ENCODE measurements around the gene FGR. TPM values are rescaled to one million over a fixed set of nuclear protein-coding genes. Genes with fewer than 3 reads are reported as not detected.

The FGR gene
- total and polyA plus RNA-seq, 2 donors (not counting 1 experiment from before 2014, with no cell fraction given), result 57.0 to 295 TPM

DNA sequence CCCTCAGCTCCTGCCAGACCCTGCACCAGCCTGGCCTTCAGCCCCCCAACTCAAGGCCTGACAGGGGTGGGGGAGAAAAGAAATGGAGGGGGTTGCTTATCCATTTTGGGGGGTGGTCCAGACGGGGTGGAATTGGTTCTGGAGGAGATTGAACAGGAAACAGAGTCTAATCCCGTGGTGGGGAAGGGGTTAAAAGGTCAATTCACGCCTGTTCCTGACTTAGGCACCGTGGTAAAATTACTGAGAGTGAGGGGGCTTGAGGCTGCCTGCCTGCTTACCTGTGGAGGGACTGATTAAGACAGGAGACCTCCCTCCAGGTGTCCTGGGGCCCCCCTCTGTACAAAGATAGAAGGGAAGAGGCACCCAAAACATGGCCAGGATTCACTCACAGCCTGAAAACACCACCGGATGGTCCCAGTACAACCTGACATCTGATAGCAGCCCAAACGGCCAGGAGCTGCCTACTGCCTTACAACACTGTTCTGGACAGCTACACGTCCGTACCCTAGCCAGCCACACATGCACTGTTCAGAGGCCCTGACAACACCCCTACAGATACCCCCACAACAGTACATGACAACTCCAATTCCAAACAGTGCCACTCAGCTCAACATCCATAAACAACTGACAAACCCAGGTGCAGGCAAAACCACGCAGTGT is 62.8 kb downstream of the FGR start:
- intact Hi-C loops (cut with micrococcal nuclease), result no loop called here
- no peak for TF ChIP-seq EZH2 (IDR thresholded peaks at IDR 0.05; ENCODE audit: borderline replicate concordance, insufficient read depth, low read depth, low read length, poor library complexity, severe bottlenecking)
- TF ChIP-seq CTCF (IDR thresholded peaks at IDR 0.05), result no peak
- Mint-ChIP-seq H3K4me3 (no peak overlapping the region), H3K27ac (peak overlapping the region; percentile 23), H3K27me3 (no peaks in the 10 kb centered on the region), H3K4me1 (peaks cover 52% of the 10 kb centered on the region), H3K9me3 (ENCODE audit: insufficient read depth) (no peaks in the 10 kb centered on the region)
- Histone ChIP-seq H3K27ac (ENCODE audit: low read length in 2 of 2) (no peak overlapping the region), H3K36me3 (replicated peaks in 1 of 2; ENCODE audit: control extremely low read depth in 1 of 2, control insufficient read depth in 1 of 2, extremely low read depth in 1 of 2, insufficient read depth in 2 of 2, low read length in 1 of 2) (no peaks in the 10 kb centered on the region), H2AFZ (ENCODE audit: insufficient read depth, low read depth, low read length, poor library complexity, severe bottlenecking) (no peak overlapping the region), H3K79me2 (ENCODE audit: control insufficient read depth, insufficient read depth, low read length) (peaks cover 39% of the 10 kb centered on the region), H3K4me1 (ENCODE audit: control insufficient read depth in 2 of 2, insufficient read depth in 2 of 2, low read length in 2 of 2) (peaks cover 21 to 48% of the 10 kb centered on the region in 2 donors), H3K9me3 (ENCODE audit: control extremely low read depth in 1 of 3, control insufficient read depth in 2 of 3, insufficient read depth in 1 of 3, low read length in 2 of 3) (no peaks in the 10 kb centered on the region), H3K4me3 (ENCODE audit: control extremely low read depth in 1 of 5, extremely low read depth in 1 of 5, insufficient read depth in 1 of 5, low read depth in 2 of 5, low read length in 4 of 5) (no peak overlapping the region), H4K20me1 (ENCODE audit: control insufficient read depth, insufficient read depth, low read length, poor library complexity, severe bottlenecking) (peaks cover 35% of the 10 kb centered on the region), H3K4me2 (replicated peaks; ENCODE audit: low read depth, low read length, poor library complexity, severe bottlenecking) (no peak overlapping the region), H3K27me3 (replicated peaks in 1 of 4; ENCODE audit: control extremely low read depth in 1 of 4, control insufficient read depth in 3 of 4, insufficient read depth in 4 of 4, low read length in 3 of 4) (peaks cover 0 to 4% (median 2%) of the 10 kb centered on the region in 4 experiments), H3K9ac (ENCODE audit: low read length) (no peak overlapping the region)
- no peak for ATAC-seq (ENCODE audit: low read depth)
- DNase-seq, result no peak
- CTCF ChIA-PET, result interaction anchor here (0.6 to 2.8 kb wide), 4 partner anchors 16 to 124 kb away, joined by 3 to 9 read pairs (median 4); partner anchors contain the start of gene AHDC1
- 56% methylated on average over 9 of the region's 9 CpGs for WGBS (ENCODE audit: insufficient coverage)
- POLR2A ChIA-PET, result interaction anchor here (0.7 kb wide), 2 partner anchors 15 to 43 kb away, joined by 3 read pairs; no protein-coding TSS in a partner anchor

DNA sequence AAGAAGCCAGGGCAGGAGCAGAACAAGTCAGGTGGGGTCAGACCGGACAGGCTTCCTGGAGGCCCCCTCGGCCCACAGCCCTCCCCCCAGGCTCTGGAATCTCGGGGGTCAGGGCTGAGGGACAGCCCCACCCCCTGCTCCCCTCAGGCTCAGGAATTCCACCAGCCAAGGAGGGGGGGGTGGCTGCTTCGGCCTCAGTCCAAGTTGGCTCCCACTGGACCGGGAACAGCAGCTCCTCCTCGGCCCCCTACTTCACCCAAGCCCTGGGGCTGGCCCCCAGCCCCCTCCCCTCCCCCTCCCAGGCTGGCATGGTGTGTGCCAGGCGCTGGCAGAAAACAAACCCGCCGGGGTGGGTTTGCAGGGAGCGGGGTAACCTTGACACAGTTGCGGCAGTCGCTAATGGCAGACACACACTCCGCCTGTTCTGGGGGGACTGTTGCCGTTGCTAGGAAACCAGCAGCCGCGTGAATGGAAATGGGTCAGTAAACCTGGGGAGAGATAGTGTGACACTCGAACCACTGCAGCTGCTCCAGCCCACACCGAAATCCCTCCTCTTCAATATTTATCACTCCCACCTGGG is 63.5 kb downstream of the FGR start:
- Histone ChIP-seq H4K20me1 (ENCODE audit: control insufficient read depth, insufficient read depth, low read length, poor library complexity, severe bottlenecking) (peaks cover 34% of the 10 kb centered on the region), H3K27ac (ENCODE audit: low read length in 2 of 2) (no peak overlapping the region), H2AFZ (ENCODE audit: insufficient read depth, low read depth, low read length, poor library complexity, severe bottlenecking) (no peak overlapping the region), H3K4me1 (ENCODE audit: control insufficient read depth in 2 of 2, insufficient read depth in 2 of 2, low read length in 2 of 2) (peaks cover 17 to 43% of the 10 kb centered on the region in 2 donors), H3K9me3 (ENCODE audit: control extremely low read depth in 1 of 3, control insufficient read depth in 2 of 3, insufficient read depth in 1 of 3, low read length in 2 of 3) (no peaks in the 10 kb centered on the region), H3K9ac (ENCODE audit: low read length) (no peak overlapping the region), H3K79me2 (ENCODE audit: control insufficient read depth, insufficient read depth, low read length) (peaks cover 35% of the 10 kb centered on the region), H3K27me3 (replicated peaks in 1 of 4; ENCODE audit: control extremely low read depth in 1 of 4, control insufficient read depth in 3 of 4, insufficient read depth in 4 of 4, low read length in 3 of 4) (peaks cover 0 to 4% (median under 1%) of the 10 kb centered on the region in 4 experiments), H3K36me3 (replicated peaks in 1 of 2; ENCODE audit: control extremely low read depth in 1 of 2, control insufficient read depth in 1 of 2, extremely low read depth in 1 of 2, insufficient read depth in 2 of 2, low read length in 1 of 2) (no peaks in the 10 kb centered on the region), H3K4me2 (replicated peaks; ENCODE audit: low read depth, low read length, poor library complexity, severe bottlenecking) (no peak overlapping the region), H3K4me3 (ENCODE audit: control extremely low read depth in 1 of 5, extremely low read depth in 1 of 5, insufficient read depth in 1 of 5, low read depth in 2 of 5, low read length in 4 of 5) (no peak overlapping the region)
- 91% methylated on average over 11 of the region's 18 CpGs for WGBS (ENCODE audit: insufficient coverage)
- ChIA-PET POLR2A (interaction anchor here (0.7 kb wide), 1 partner anchor 42 kb away, joined by 3 read pairs; no protein-coding TSS in a partner anchor), CTCF (interaction anchor here (1.4 to 5.7 kb wide), 5 partner anchors 11 to 144 kb away, joined by 4 to 82 read pairs (median 21); partner anchors contain the start of gene AHDC1)
- Mint-ChIP-seq H3K27me3 (no peaks in the 10 kb centered on the region), H3K4me1 (peaks cover 45% of the 10 kb centered on the region), H3K4me3 (no peak overlapping the region), H3K27ac (no peak overlapping the region), H3K9me3 (ENCODE audit: insufficient read depth) (no peaks in the 10 kb centered on the region)
- DNase-seq (no peak), ATAC-seq (ENCODE audit: low read depth) (no peak)
- TF ChIP-seq EZH2 (IDR thresholded peaks at IDR 0.05; ENCODE audit: borderline replicate concordance, insufficient read depth, low read depth, low read length, poor library complexity, severe bottlenecking), result no peak
- TF ChIP-seq CTCF (IDR thresholded peaks at IDR 0.05), result no peak
- intact Hi-C loops (cut with micrococcal nuclease), result no loop called here
